Psoas muscle (tissue), 8 donors: Measurements from ENCODE around the gene IL18R1. TPM values are rescaled to one million over a fixed set of nuclear protein-coding genes. Genes with fewer than 3 reads are reported as not detected.

Experiments
- ATAC-seq, 4 donors: fragments of 200-7000 bp; cut with Tn5 transposase; one replicate each; pipeline ENCODE4 v1.9.1; 2020; ENCODE audit warnings: moderate library complexity in 3 of 4, mild to moderate bottlenecking in 2 of 4
- DNase-seq, 2 donors: peaks; one replicate each; pipeline ENCODE4 v3.0.0-alpha.2; 2020
- H3K27ac ChIP-seq: fragments of 200-600 bp; one replicate; pipeline ENCODE4 v1.8.0; 2022
- H3K27me3 ChIP-seq, 3 donors: fragments of 200-600 bp in 1 of 3; one replicate each; pipeline versions ENCODE4 v1.6.1 to v1.8.0; 2013 to 2022; ENCODE audit warnings: low read length in 2 of 3, mild to moderate bottlenecking in 2 of 3, moderate library complexity in 1 of 3; ENCODE audit not compliant: insufficient read depth in 3 of 3
- H3K36me3 ChIP-seq, 2 donors: fragments of 200-600 bp in 1 of 2; one replicate each; pipeline versions ENCODE4 v1.6.1 to v1.8.0; 2013 to 2022; ENCODE audit warnings: low read depth in 1 of 2, mild to moderate bottlenecking in 1 of 2, moderate library complexity in 1 of 2; ENCODE audit not compliant: insufficient read depth in 1 of 2
- H3K4me1 ChIP-seq: fragments of 200-600 bp; one replicate; pipeline ENCODE4 v1.8.0; 2022
- H3K4me3 ChIP-seq: fragments of 200-600 bp; one replicate; pipeline ENCODE4 v1.8.0; 2022; ENCODE audit warnings: mild to moderate bottlenecking
- H3K9me3 ChIP-seq: fragments of 200-600 bp; one replicate; pipeline ENCODE4 v1.8.0; 2022
- CTCF ChIP-seq: fragments of 200-600 bp; IDR thresholded peaks from one replicate; pipeline ENCODE4 v1.8.0; 2022; ENCODE audit warnings: antibody characterized with exemption
- whole genome bisulfite sequencing, 3 donors: extraction: QIAGEN DNeasy Blood & Tissue Kit; methylation state at CpG; one replicate each; pipeline versions ENCODE4 v1.1.6 to v1.1.7; 2013; 5-methylcytosine and 5-hydroxymethylcytosine counted together
- intact Hi-C, 2 donors: fragments of 100-400 bp; cut with DNase I; formaldehyde crosslinking; loops; one replicate each; pipeline versions ENCODE4 v1.11.0 to v1.14.2; 2022
- polyA plus RNA-seq, 3 donors: library from polyadenylated mRNA; stranded (reverse); fragments of 200-250 nt; gene quantifications; one replicate each; pipeline ENCODE4 v1.2.3, GENCODE V29; 2013
- total RNA-seq, 4 donors: library from RNA; stranded (reverse); fragmentation: NEBNext Ultra II Directional in 2 of 4; extraction: Animal tissue kit (Norgen Biotek cat#: 25700) in 2 of 4; gene quantifications; one replicate each; pipeline versions ENCODE4 v1.2.1 to v1.2.4, GENCODE V29; 2021 to 2023
- donor health status: healthy with polysubstance abuse.
- donor health status: DM: no; HTN: no; CAD: no; lungs with moderate emphysema.
- donor health status: Bipolar disorder and iron deficiency.
- donor health status: healthy.
- donor health status: DM: yes; HTN: yes; CAD: no.
- donor health status: DM: no; HTN: no; CAD: no.
- donor health status: DM: no; HTN: no; CAD: no.
- donor health status: DM: yes; HTN: yes; CAD: no.

The IL18R1 gene
- total and polyA plus RNA-seq, 7 donors, result 0.26 to 2.1 (median 0.83) TPM

GRCh38 chr2:102424754-102425153 is 69.2 kb downstream of the IL18R1 start:
- Histone ChIP-seq H3K9me3 (peaks cover 5% of the 10 kb centered on the region), H3K27me3 (peaks cover 0 to 2% (median 0%) of the 10 kb centered on the region in 3 donors), H3K4me3 (no peak overlapping the region), H3K4me1 (no peaks in the 10 kb centered on the region), H3K27ac (no peak overlapping the region), H3K36me3 (no peaks in the 10 kb centered on the region)
- no peak for DNase-seq
- no peak for ATAC-seq
- 62 to 71% (median 64%) methylated on average over 3 of the region's 3 CpGs for WGBS, 3 donors
- intact Hi-C loops, result no loop called here
- no peak for TF ChIP-seq CTCF

GRCh38 chr2:102425441-102426132 is 70.0 kb downstream of the IL18R1 start:
- Histone ChIP-seq H3K36me3 (no peaks in the 10 kb centered on the region), H3K27ac (no peak overlapping the region), H3K4me3 (no peak overlapping the region), H3K27me3 (peaks cover 0 to 2% (median 0%) of the 10 kb centered on the region in 3 donors), H3K4me1 (no peaks in the 10 kb centered on the region), H3K9me3 (peaks cover 5% of the 10 kb centered on the region)
- no peak for ATAC-seq
- intact Hi-C loops, result no loop called here
- 46 to 59% (median 49%) methylated on average over 5 of the region's 5 CpGs for WGBS, 3 donors
- TF ChIP-seq CTCF, result no peak
- DNase-seq, result no peak

GRCh38 chr2:102427249-102427648 is 71.7 kb downstream of the IL18R1 start:
- no peak overlapping the region for H3K27ac ChIP-seq
- no peaks in the 10 kb centered on the region for H3K36me3 ChIP-seq
- DNase-seq, result no peak
- no peak for ATAC-seq
- H3K9me3 ChIP-seq, result peaks cover 5% of the 10 kb centered on the region
- no peak overlapping the region for H3K4me3 ChIP-seq
- WGBS, 3 donors, result 43 to 50% (median 44%) methylated on average over 1 of the region's 1 CpG
- no peak for TF ChIP-seq CTCF
- no peaks in the 10 kb centered on the region for H3K4me1 ChIP-seq
- intact Hi-C loops, result no loop called here
- H3K27me3 ChIP-seq, result no peaks in the 10 kb centered on the region

- TF ChIP-seq CTCF, result no peak
- DNase-seq, result no peak
- H3K36me3 ChIP-seq, result no peaks in the 10 kb centered on the region
- intact Hi-C loops, result no loop called here
- peaks cover 5% of the 10 kb centered on the region for H3K9me3 ChIP-seq
- H3K27ac ChIP-seq, result no peak overlapping the region
- H3K27me3 ChIP-seq, result no peaks in the 10 kb centered on the region
- no peaks in the 10 kb centered on the region for H3K4me1 ChIP-seq
- no peak for ATAC-seq
- no peak overlapping the region for H3K4me3 ChIP-seq
- 61 to 81% (median 72%) methylated on average over 2 of the region's 2 CpGs for WGBS, 3 donors
Observed at GRCh38 chr2:102428573-102428972, 73.0 kb downstream of the IL18R1 start.

GRCh38 chr2:102432386-102432785 is 76.8 kb downstream of the IL18R1 start:
- no peak for ATAC-seq
- intact Hi-C loops, result no loop called here

More at GRCh38 chr2:102432386-102432785, 76.8 kb downstream of the IL18R1 start:
- Histone ChIP-seq H3K9me3 (peaks cover 5% of the 10 kb centered on the region), H3K27ac (no peak overlapping the region), H3K36me3 (no peaks in the 10 kb centered on the region), H3K4me1 (no peaks in the 10 kb centered on the region), H3K27me3 (no peaks in the 10 kb centered on the region), H3K4me3 (no peak overlapping the region)
- no peak for DNase-seq
- WGBS, 3 donors, result 73 to 93% (median 89%) methylated on average over 2 of the region's 2 CpGs
- no peak for TF ChIP-seq CTCF
